NT2/D1 (cell line): ENCODE measurements around the gene OSBP2.
A peak's percentile ranks its signal among the peaks of the same experiment; 100 is the strongest.

Source experiments
- DNase-seq: peaks from one replicate; pipeline ENCODE4 v3.0.0-alpha.2; 2011; ENCODE audit warnings: low read depth, low spot score
- H3K27me3 ChIP-seq: 2 replicates; pipeline ENCODE4 v1.6.0; 2011; ENCODE audit warnings: mild to moderate bottlenecking; ENCODE audit not compliant: insufficient read length, insufficient read depth
- H3K36me3 ChIP-seq: 2 replicates; pipeline ENCODE4 v1.6.1; 2011; ENCODE audit warnings: mild to moderate bottlenecking, low read length, mixed read lengths; ENCODE audit not compliant: insufficient read depth, insufficient read length
- H3K4me1 ChIP-seq: 2 replicates; pipeline ENCODE4 v1.5.1; 2011; ENCODE audit not compliant: insufficient read depth, insufficient read length
- H3K4me3 ChIP-seq: 2 replicates; pipeline ENCODE4 v1.5.1; 2011; ENCODE audit warnings: low read depth; ENCODE audit not compliant: insufficient read length
- H3K9ac ChIP-seq: 2 replicates; pipeline ENCODE4 v1.6.0; 2011; ENCODE audit warnings: low read depth; ENCODE audit not compliant: insufficient read length
- H3K9me3 ChIP-seq: 2 replicates; pipeline ENCODE4 v1.5.1; 2011; ENCODE audit warnings: mild to moderate bottlenecking, low read length; ENCODE audit not compliant: insufficient read depth
- SUZ12 ChIP-seq: IDR thresholded peaks from 2 replicates; pipeline ENCODE4 v1.6.1; 2011; ENCODE audit not compliant: insufficient read length, insufficient read depth; ENCODE audit errors: extremely low read depth
- YY1 ChIP-seq: IDR thresholded peaks from 2 replicates; pipeline ENCODE4 v1.6.1; 2011; ENCODE audit not compliant: insufficient read length, insufficient read depth
- ZNF274 ChIP-seq: IDR thresholded peaks from 2 replicates; pipeline ENCODE4 v1.6.1; 2011; ENCODE audit warnings: mild to moderate bottlenecking, low read depth, low read length

Gene OSBP2

GRCh38 chr22:30945653-30946052 lies 251.0 kb downstream of the OSBP2 start:
- Histone ChIP-seq H3K27me3 (no peaks in the 10 kb centered on the region), H3K4me1 (peaks cover 10% of the 10 kb centered on the region), H3K36me3 (peaks cover 97% of the 10 kb centered on the region), H3K9me3 (no peaks in the 10 kb centered on the region), H3K4me3 (no peak overlapping the region), H3K9ac (no peak overlapping the region)
- DNase-seq: no peak
- no peak for TF ChIP-seq ZNF274
- TF ChIP-seq SUZ12: no peak
- no peak for TF ChIP-seq YY1

DNA sequence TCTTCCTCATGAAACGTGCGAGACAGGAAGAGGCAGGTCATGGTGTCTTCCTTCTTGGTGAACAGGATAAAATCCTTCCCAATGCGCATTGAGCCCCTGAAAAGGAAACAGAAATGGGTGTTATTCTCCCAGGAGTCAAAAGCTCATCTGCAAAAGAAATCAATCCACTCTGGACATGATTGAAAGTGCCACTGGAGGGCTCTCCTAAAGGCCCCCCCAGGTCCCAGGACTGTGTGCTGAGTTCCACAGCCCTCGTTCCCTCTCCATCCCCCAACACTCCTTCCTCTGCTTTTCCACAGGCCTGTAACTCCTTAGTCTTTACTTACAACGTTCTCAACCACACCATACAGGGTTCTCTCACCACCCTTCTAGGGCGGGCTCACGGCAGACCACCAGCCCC lies 251.7 kb downstream of the OSBP2 start:
- TF ChIP-seq ZNF274: no peak
- no peak for TF ChIP-seq SUZ12
- TF ChIP-seq YY1: no peak
- DNase-seq: no peak
- H3K9ac ChIP-seq: no peak overlapping the region
- no peaks in the 10 kb centered on the region for H3K9me3 ChIP-seq
- no peaks in the 10 kb centered on the region for H3K27me3 ChIP-seq
- H3K4me1 ChIP-seq: peaks cover 10% of the 10 kb centered on the region
- peaks cover 97% of the 10 kb centered on the region for H3K36me3 ChIP-seq
- H3K4me3 ChIP-seq: no peak overlapping the region

- Histone ChIP-seq H3K36me3 (peaks cover 94% of the 10 kb centered on the region), H3K4me3 (no peak overlapping the region), H3K9me3 (no peaks in the 10 kb centered on the region), H3K9ac (peak overlapping the region; percentile 17), H3K27me3 (no peaks in the 10 kb centered on the region), H3K4me1 (peaks cover 10% of the 10 kb centered on the region)
- TF ChIP-seq ZNF274: no peak
- no peak for TF ChIP-seq YY1
- no peak for TF ChIP-seq SUZ12
- DNase-seq: no peak
These were observed 252.6 kb downstream of the OSBP2 start for GRCh38 chr22:30947173-30947815.

- TF ChIP-seq ZNF274 (no peak), YY1 (no peak), SUZ12 (no peak)
- Histone ChIP-seq H3K4me3 (no peak overlapping the region), H3K9ac (no peak overlapping the region), H3K36me3 (peaks cover 94% of the 10 kb centered on the region), H3K9me3 (no peaks in the 10 kb centered on the region), H3K4me1 (peaks cover 10% of the 10 kb centered on the region), H3K27me3 (no peaks in the 10 kb centered on the region)
- no peak for DNase-seq
These were observed 253.3 kb downstream of the OSBP2 start for GRCh38 chr22:30947816-30948454.

DNA sequence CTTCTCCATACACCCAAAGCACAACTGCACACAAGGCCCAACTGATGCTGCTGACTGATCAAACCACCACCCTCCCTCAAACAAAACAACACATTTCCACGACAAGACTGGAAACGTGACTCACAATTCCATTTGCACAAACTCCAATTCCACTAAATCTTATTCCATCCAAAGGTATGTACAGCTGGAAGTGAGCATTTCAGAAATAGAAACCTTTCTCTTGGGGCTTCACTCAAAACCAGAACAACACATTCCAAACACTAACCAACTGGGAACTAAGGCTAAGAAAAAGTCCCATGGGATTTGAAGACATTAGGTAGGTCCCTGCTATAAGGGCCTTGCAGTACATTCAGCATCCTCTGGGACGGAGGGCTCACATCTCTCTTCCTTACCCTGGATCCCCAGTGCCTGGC lies 254.3 kb downstream of the OSBP2 start:
- Histone ChIP-seq H3K27me3 (no peaks in the 10 kb centered on the region), H3K9me3 (no peaks in the 10 kb centered on the region), H3K36me3 (peaks cover 94% of the 10 kb centered on the region), H3K4me3 (no peak overlapping the region), H3K9ac (no peak overlapping the region), H3K4me1 (peaks cover 10% of the 10 kb centered on the region)
- TF ChIP-seq SUZ12 (no peak), ZNF274 (no peak), YY1 (no peak)
- DNase-seq: no peak

- no peak for TF ChIP-seq YY1
- TF ChIP-seq ZNF274: no peak
- TF ChIP-seq SUZ12: no peak
- H3K4me3 ChIP-seq: no peak overlapping the region
- no peak overlapping the region for H3K9ac ChIP-seq
- no peaks in the 10 kb centered on the region for H3K27me3 ChIP-seq
- no peaks in the 10 kb centered on the region for H3K9me3 ChIP-seq
- DNase-seq: no peak
- H3K36me3 ChIP-seq: peaks cover 91% of the 10 kb centered on the region
- H3K4me1 ChIP-seq: peaks cover 10% of the 10 kb centered on the region
These were observed 255.4 kb downstream of the OSBP2 start for GRCh38 chr22:30949934-30950660.

- TF ChIP-seq SUZ12 (no peak), ZNF274 (no peak), YY1 (no peak)
- DNase-seq: no peak
- Histone ChIP-seq H3K9me3 (no peaks in the 10 kb centered on the region), H3K4me3 (no peak overlapping the region), H3K4me1 (no peaks in the 10 kb centered on the region), H3K27me3 (no peaks in the 10 kb centered on the region), H3K9ac (no peak overlapping the region), H3K36me3 (peaks cover 86% of the 10 kb centered on the region)
These were observed 258.5 kb downstream of the OSBP2 start for GRCh38 chr22:30953206-30953605.
